ENCODE results near the gene LMAN1L. TPM values are rescaled to one million over a fixed set of nuclear protein-coding genes. Genes with fewer than 3 reads are reported as not detected.
A peak's percentile ranks its signal among the peaks of the same experiment; 100 is the strongest.

The LMAN1L gene
- polyA plus RNA-seq, 1 donor from 2014 or later, result not detected

GRCh38 chr15:74786551-74787165 is 26.0 kb upstream of the LMAN1L start:
- Histone ChIP-seq H3K27me3 (ENCODE audit: insufficient read depth, low read depth, low read length) (no peaks in the 10 kb centered on the region), H3K9ac (ENCODE audit: low read length) (no peak overlapping the region), H3F3A (ENCODE audit: insufficient read depth, low read length, poor library complexity, severe bottlenecking) (no peaks in the 10 kb centered on the region), H3K4me3 (ENCODE audit: low read length) (no peak overlapping the region), H3K4me2 (ENCODE audit: low read length) (no peak overlapping the region), H3K79me2 (replicated peaks; ENCODE audit: insufficient read depth, low read length) (peaks cover 55% of the 10 kb centered on the region), H3K36me3 (ENCODE audit: insufficient read depth, low read length) (no peaks in the 10 kb centered on the region), H3K27ac (ENCODE audit: low read length) (no peak overlapping the region), H3K9me3 (ENCODE audit: low read length) (no peaks in the 10 kb centered on the region), H3K9me2 (ENCODE audit: insufficient read depth, low read length) (no peaks in the 10 kb centered on the region), H2AFZ (ENCODE audit: low read depth, low read length) (no peak overlapping the region), H4K20me1 (ENCODE audit: insufficient read depth) (peaks cover 5% of the 10 kb centered on the region)
- no peak for TF ChIP-seq EP300 (conservative IDR thresholded peaks at IDR 0.05; ENCODE audit: poor library complexity, severe bottlenecking)
- TF ChIP-seq RAD21 (conservative IDR thresholded peaks at IDR 0.05), result no peak
- TF ChIP-seq MXI1 (conservative IDR thresholded peaks at IDR 0.05; ENCODE audit: poor library complexity, severe bottlenecking), result no peak
- TF ChIP-seq TAF1 (IDR thresholded peaks at IDR 0.05; ENCODE audit: low read depth), result no peak
- TF ChIP-seq, protein P1, sequence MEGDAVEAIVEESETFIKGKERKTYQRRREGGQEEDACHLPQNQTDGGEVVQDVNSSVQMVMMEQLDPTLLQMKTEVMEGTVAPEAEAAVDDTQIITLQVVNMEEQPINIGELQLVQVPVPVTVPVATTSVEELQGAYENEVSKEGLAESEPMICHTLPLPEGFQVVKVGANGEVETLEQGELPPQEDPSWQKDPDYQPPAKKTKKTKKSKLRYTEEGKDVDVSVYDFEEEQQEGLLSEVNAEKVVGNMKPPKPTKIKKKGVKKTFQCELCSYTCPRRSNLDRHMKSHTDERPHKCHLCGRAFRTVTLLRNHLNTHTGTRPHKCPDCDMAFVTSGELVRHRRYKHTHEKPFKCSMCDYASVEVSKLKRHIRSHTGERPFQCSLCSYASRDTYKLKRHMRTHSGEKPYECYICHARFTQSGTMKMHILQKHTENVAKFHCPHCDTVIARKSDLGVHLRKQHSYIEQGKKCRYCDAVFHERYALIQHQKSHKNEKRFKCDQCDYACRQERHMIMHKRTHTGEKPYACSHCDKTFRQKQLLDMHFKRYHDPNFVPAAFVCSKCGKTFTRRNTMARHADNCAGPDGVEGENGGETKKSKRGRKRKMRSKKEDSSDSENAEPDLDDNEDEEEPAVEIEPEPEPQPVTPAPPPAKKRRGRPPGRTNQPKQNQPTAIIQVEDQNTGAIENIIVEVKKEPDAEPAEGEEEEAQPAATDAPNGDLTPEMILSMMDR (IDR thresholded peaks at IDR 0.05; ENCODE audit: poor library complexity, severe bottlenecking), result no peak
- TF ChIP-seq EZH2 (IDR thresholded peaks at IDR 0.05; ENCODE audit: borderline replicate concordance, insufficient read depth, low read length, poor library complexity, severe bottlenecking), result no peak
- no peak for TF ChIP-seq POLR2AphosphoS5 (IDR thresholded peaks at IDR 0.05)
- no peak for TF ChIP-seq SMC3 (conservative IDR thresholded peaks at IDR 0.05; ENCODE audit: poor library complexity)
- no peak for TF ChIP-seq REST (IDR thresholded peaks at IDR 0.05; ENCODE audit: borderline replicate concordance)

GRCh38 chr15:74787251-74788041 is 25.2 kb upstream of the LMAN1L start:
- Histone ChIP-seq H3K27me3 (ENCODE audit: insufficient read depth, low read depth, low read length) (no peaks in the 10 kb centered on the region), H3K4me3 (ENCODE audit: low read length) (no peak overlapping the region), H3K79me2 (replicated peaks; ENCODE audit: insufficient read depth, low read length) (peaks cover 60% of the 10 kb centered on the region), H3F3A (ENCODE audit: insufficient read depth, low read length, poor library complexity, severe bottlenecking) (no peaks in the 10 kb centered on the region), H3K9me3 (ENCODE audit: low read length) (no peaks in the 10 kb centered on the region), H4K20me1 (ENCODE audit: insufficient read depth) (peaks cover 5% of the 10 kb centered on the region), H3K4me2 (ENCODE audit: low read length) (no peak overlapping the region), H3K27ac (ENCODE audit: low read length) (no peak overlapping the region), H2AFZ (ENCODE audit: low read depth, low read length) (no peak overlapping the region), H3K9ac (ENCODE audit: low read length) (no peak overlapping the region), H3K36me3 (ENCODE audit: insufficient read depth, low read length) (no peaks in the 10 kb centered on the region), H3K9me2 (ENCODE audit: insufficient read depth, low read length) (no peaks in the 10 kb centered on the region)
- no peak for TF ChIP-seq TAF1 (IDR thresholded peaks at IDR 0.05; ENCODE audit: low read depth)
- TF ChIP-seq, protein P1 (IDR thresholded peaks at IDR 0.05; ENCODE audit: poor library complexity, severe bottlenecking), result peak; percentile 48

Data from neural cell (in vitro differentiated cells).